A673 (cell line): ENCODE data around the gene TINAGL1. TPM values are rescaled to one million over a fixed set of nuclear protein-coding genes. Genes with fewer than 3 reads are reported as not detected.

Experiments
- BruUV-seq: library from RNA; stranded (reverse); fragments of 400-500 nt; replicated peaks from 2 replicates; lab custom pipeline; 2021; lab: Mats Ljungman, UMichigan
- CTCF ChIA-PET: fragments of 300-600 bp; sonication (Branson Sonifier 250); formaldehyde crosslinking; loops from one replicate; lab custom pipeline; 2022; ENCODE audit warnings: antibody characterized with exemption; lab: Charles Lee
- POLR2A ChIA-PET: fragments of 300-600 bp; sonication (Branson Sonifier 250); formaldehyde crosslinking; loops from one replicate; lab custom pipeline; 2022; ENCODE audit warnings: antibody characterized with exemption; ENCODE audit not compliant: low non-redundant PET; lab: Charles Lee
- DNase-seq: peaks from one replicate; pipeline ENCODE4 v3.0.0-alpha.2; 2015; ENCODE audit warnings: low spot score
- H3K27ac ChIP-seq: fragments of 200-600 bp; sonication (generic); 2 replicates; pipeline ENCODE4 v1.5.1; 2016; ENCODE audit warnings: mixed run types, low read depth, mild to moderate bottlenecking, mixed read lengths, antibody characterized with exemption, low read length; ENCODE audit not compliant: poor library complexity, severe bottlenecking
- H3K27me3 ChIP-seq: fragments of 200-600 bp; sonication (generic); replicated peaks from 2 replicates; pipeline ENCODE4 v1.6.1; 2017; ENCODE audit warnings: mixed run types, low read depth, mild to moderate bottlenecking, mixed read lengths, antibody characterized with exemption, low read length; ENCODE audit not compliant: insufficient read depth, poor library complexity
- H3K36me3 ChIP-seq: fragments of 200-600 bp; sonication (generic); 2 replicates; pipeline ENCODE4 v1.6.1; 2016; ENCODE audit warnings: mixed run types, mild to moderate bottlenecking, mixed read lengths, antibody characterized with exemption, low read length; ENCODE audit not compliant: insufficient read depth, poor library complexity, severe bottlenecking
- H3K4me1 ChIP-seq: fragments of 200-600 bp; sonication (generic); 2 replicates; pipeline ENCODE4 v1.6.1; 2017; ENCODE audit warnings: mixed run types, mild to moderate bottlenecking, mixed read lengths, antibody characterized with exemption, low read length; ENCODE audit not compliant: insufficient read depth, poor library complexity, severe bottlenecking
- H3K4me3 ChIP-seq: fragments of 200-600 bp; sonication (generic); 2 replicates; pipeline ENCODE4 v1.5.1; 2016; ENCODE audit warnings: low read depth, mixed run types, mild to moderate bottlenecking, mixed read lengths, low read length; ENCODE audit not compliant: poor library complexity, severe bottlenecking
- H3K9me3 ChIP-seq: fragments of 200-600 bp; sonication (generic); 2 replicates; pipeline ENCODE4 v1.6.1; 2016; ENCODE audit warnings: mixed run types, low read depth, mild to moderate bottlenecking, mixed read lengths, antibody characterized with exemption, low read length; ENCODE audit not compliant: poor library complexity, severe bottlenecking
- EZH2 ChIP-seq: fragments of 200-600 bp; sonication (generic); IDR thresholded peaks from 2 replicates; pipeline ENCODE4 v1.6.1; 2017; ENCODE audit warnings: borderline replicate concordance, low read depth, mild to moderate bottlenecking, mixed read lengths, antibody characterized with exemption, low read length; ENCODE audit not compliant: poor library complexity, severe bottlenecking
- intact Hi-C: fragments of 100-400 bp; cut with micrococcal nuclease; formaldehyde crosslinking; loops from one replicate; pipeline ENCODE4 v1.10.0; 2022; ENCODE audit not compliant: unreplicated experiment
- total RNA-seq: library from RNA; stranded (reverse); gene quantifications from 2 replicates; pipeline ENCODE4 v1.2.3, GENCODE V29; 2021
- TF ChIP-seq, protein P1 (sequence below): fragments of 300-800, 200-600 bp; sonication (generic); conservative IDR thresholded peaks from 2 replicates; pipeline ENCODE4 v1.5.1; 2017; ENCODE audit warnings: low read depth, mild to moderate bottlenecking, antibody characterized with exemption, low read length, moderate library complexity, mixed read lengths

TINAGL1 gene
- total RNA-seq, 1 experiment from 2014 or later = not detected

GRCh38 chr1:31621498-31621820 is 45.1 kb downstream of the TINAGL1 start:
- no peaks in the 10 kb centered on the region for H3K4me1 ChIP-seq
- no TSS peak for BruUV-seq
- no peaks in the 10 kb centered on the region for H3K9me3 ChIP-seq
- ChIA-PET CTCF (no interaction called here), POLR2A (no interaction called here)
- intact Hi-C loops = no loop called here
- H3K36me3 ChIP-seq = no peaks in the 10 kb centered on the region
- no peak overlapping the region for H3K4me3 ChIP-seq
- no peak for DNase-seq
- no peak for TF ChIP-seq EZH2
- TF ChIP-seq, protein P1, sequence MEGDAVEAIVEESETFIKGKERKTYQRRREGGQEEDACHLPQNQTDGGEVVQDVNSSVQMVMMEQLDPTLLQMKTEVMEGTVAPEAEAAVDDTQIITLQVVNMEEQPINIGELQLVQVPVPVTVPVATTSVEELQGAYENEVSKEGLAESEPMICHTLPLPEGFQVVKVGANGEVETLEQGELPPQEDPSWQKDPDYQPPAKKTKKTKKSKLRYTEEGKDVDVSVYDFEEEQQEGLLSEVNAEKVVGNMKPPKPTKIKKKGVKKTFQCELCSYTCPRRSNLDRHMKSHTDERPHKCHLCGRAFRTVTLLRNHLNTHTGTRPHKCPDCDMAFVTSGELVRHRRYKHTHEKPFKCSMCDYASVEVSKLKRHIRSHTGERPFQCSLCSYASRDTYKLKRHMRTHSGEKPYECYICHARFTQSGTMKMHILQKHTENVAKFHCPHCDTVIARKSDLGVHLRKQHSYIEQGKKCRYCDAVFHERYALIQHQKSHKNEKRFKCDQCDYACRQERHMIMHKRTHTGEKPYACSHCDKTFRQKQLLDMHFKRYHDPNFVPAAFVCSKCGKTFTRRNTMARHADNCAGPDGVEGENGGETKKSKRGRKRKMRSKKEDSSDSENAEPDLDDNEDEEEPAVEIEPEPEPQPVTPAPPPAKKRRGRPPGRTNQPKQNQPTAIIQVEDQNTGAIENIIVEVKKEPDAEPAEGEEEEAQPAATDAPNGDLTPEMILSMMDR = no peak
- H3K27me3 ChIP-seq = peaks cover 9% of the 10 kb centered on the region
- no peak overlapping the region for H3K27ac ChIP-seq

GRCh38 chr1:31621847-31622730 is 45.8 kb downstream of the TINAGL1 start:
- POLR2A ChIA-PET = no interaction called here
- H3K27ac ChIP-seq = no peak overlapping the region
- no peak for DNase-seq
- H3K36me3 ChIP-seq = no peaks in the 10 kb centered on the region
- no peaks in the 10 kb centered on the region for H3K4me1 ChIP-seq
- CTCF ChIA-PET = no interaction called here
- no TSS peak for BruUV-seq
- TF ChIP-seq EZH2 = no peak
- TF ChIP-seq, protein P1 = no peak
- H3K4me3 ChIP-seq = no peak overlapping the region
- intact Hi-C loops = no loop called here
- H3K27me3 ChIP-seq = peaks cover 2% of the 10 kb centered on the region
- H3K9me3 ChIP-seq = no peaks in the 10 kb centered on the region

GRCh38 chr1:31623365-31623764 is 47.0 kb downstream of the TINAGL1 start:
- no peak overlapping the region for H3K27ac ChIP-seq
- H3K36me3 ChIP-seq = no peaks in the 10 kb centered on the region
- no peak for DNase-seq
- H3K4me3 ChIP-seq = no peak overlapping the region
- no peaks in the 10 kb centered on the region for H3K9me3 ChIP-seq
- BruUV-seq = no TSS peak
- intact Hi-C loops = no loop called here
- POLR2A ChIA-PET = no interaction called here
- H3K27me3 ChIP-seq = no peaks in the 10 kb centered on the region
- H3K4me1 ChIP-seq = no peaks in the 10 kb centered on the region
- TF ChIP-seq, protein P1 = no peak
- TF ChIP-seq EZH2 = no peak
- CTCF ChIA-PET = no interaction called here
